Thyroid gland (tissue), 4 donors: Measurements from ENCODE around the gene KCNK1. TPM values are rescaled to one million over a fixed set of nuclear protein-coding genes. Genes with fewer than 3 reads are reported as not detected.

Source experiments
- DNase-seq, 2 donors: peaks; one replicate each; pipeline ENCODE4 v3.0.0-alpha.2; 2019
- H3K27ac ChIP-seq, 3 donors: fragments of 200-600 bp; sonication (generic); 1 replicate in 2 of 3; 2 replicates in 1 of 3; pipeline ENCODE4 v1.5.1; 2016 to 2019; ENCODE audit warnings: mild to moderate bottlenecking in 1 of 3, moderate library complexity in 1 of 3
- H3K27me3 ChIP-seq: fragments of 200-600 bp; sonication (generic); one replicate; pipeline ENCODE4 v1.5.1; 2019
- H3K36me3 ChIP-seq, 2 donors: fragments of 200-600 bp; sonication (generic); one replicate each; pipeline ENCODE4 v1.5.1; 2016 to 2019
- H3K4me1 ChIP-seq, 2 donors: fragments of 200-600 bp; sonication (generic); one replicate each; pipeline ENCODE4 v1.5.1; 2017 to 2019
- H3K4me3 ChIP-seq, 3 donors: fragments of 200-600 bp; sonication (generic); replicated peaks in 1 of 3; 1 replicate in 2 of 3; 2 replicates in 1 of 3; pipeline ENCODE4 v1.5.1; 2016; ENCODE audit warnings: mild to moderate bottlenecking in 1 of 3
- H3K9me3 ChIP-seq: fragments of 200-600 bp; sonication (generic); one replicate; pipeline ENCODE4 v1.5.1; 2017
- POLR2A ChIP-seq, 2 donors: fragments of 450-650 bp; IDR thresholded peaks; one replicate each; pipeline ENCODE4 v1.6.1; 2017; ENCODE audit warnings: antibody characterized with exemption in 2 of 2, mild to moderate bottlenecking in 2 of 2, moderate library complexity in 1 of 2
- WGBS, 2 donors: methylation state at CpG; one replicate each; pipeline ENCODE4 v1.1.5; 2017; 5-methylcytosine and 5-hydroxymethylcytosine counted together
- intact Hi-C: fragments of 100-400 bp; cut with DNase I; formaldehyde crosslinking; loops from one replicate; pipeline ENCODE4 v1.15.1; 2023
- total RNA-seq, 4 donors: library from RNA; depleted of rRNA; stranded (reverse); fragments of >200 nt; gene quantifications; one replicate each; pipeline ENCODE4 v1.2.3, GENCODE V29; 2016
- TF ChIP-seq, protein P1 (sequence below), 6 experiments: fragments of 200-600 bp in 3 of 6; fragments of 450-650 bp in 3 of 6; sonication (generic) in 3 of 6; IDR thresholded peaks; one replicate each; pipeline ENCODE4 v1.5.1; 2016 to 2019; ENCODE audit warnings: antibody characterized with exemption in 6 of 6, mild to moderate bottlenecking in 2 of 6, inconsistent platforms in 1 of 6, moderate library complexity in 1 of 6

KCNK1 gene
- total RNA-seq, 4 donors from 2014 or later, result 6.7 to 8.3 (median 7.6) TPM

DNA sequence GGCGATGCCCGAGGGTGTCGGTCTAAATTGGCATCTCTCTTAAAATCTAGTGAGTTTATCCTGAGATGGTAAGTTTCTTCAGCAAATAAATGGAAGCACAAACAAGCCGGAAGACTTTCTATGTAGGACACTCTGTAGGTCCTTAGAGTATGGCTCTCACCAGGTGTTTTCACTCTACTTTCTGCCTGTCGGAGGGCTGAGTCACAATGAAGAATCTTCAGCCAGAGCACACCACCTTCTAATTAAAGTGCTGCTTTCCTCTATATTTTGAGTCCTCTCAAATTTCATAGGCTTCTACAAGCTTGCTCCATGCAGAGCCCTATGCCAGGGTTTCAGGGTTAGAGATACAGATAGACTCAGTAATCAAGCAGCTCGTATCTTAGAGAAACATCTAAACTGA lies 27.1 kb downstream of the KCNK1 start:
- Histone ChIP-seq H3K4me3 (no peak overlapping the region), H3K4me1 (peaks cover 0 to 3% of the 10 kb centered on the region in 2 donors)

DNA sequence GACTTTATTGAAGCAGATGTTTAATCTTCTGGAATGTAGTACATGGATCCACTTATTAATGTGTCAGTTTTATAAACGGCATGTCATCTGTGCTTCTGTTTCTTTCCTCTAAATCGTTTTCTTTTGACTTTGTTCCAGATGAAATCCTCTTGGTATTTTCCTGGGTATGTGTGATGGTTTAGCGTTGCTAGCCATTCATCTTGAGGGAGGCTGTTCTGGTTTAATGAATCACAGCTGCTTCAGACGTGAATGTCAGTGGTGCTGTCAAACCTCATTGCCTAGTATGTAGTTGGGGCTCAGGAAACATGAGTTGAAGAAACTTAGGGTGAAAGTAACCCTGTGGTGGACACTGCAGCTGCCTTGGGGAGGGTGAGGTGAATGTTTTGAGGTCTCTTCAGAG lies 33.2 kb downstream of the KCNK1 start:
- intact Hi-C loops, result no loop called here
- no peaks in the 10 kb centered on the region for H3K9me3 ChIP-seq
- H3K27me3 ChIP-seq, result no peaks in the 10 kb centered on the region
- TF ChIP-seq, protein P1, sequence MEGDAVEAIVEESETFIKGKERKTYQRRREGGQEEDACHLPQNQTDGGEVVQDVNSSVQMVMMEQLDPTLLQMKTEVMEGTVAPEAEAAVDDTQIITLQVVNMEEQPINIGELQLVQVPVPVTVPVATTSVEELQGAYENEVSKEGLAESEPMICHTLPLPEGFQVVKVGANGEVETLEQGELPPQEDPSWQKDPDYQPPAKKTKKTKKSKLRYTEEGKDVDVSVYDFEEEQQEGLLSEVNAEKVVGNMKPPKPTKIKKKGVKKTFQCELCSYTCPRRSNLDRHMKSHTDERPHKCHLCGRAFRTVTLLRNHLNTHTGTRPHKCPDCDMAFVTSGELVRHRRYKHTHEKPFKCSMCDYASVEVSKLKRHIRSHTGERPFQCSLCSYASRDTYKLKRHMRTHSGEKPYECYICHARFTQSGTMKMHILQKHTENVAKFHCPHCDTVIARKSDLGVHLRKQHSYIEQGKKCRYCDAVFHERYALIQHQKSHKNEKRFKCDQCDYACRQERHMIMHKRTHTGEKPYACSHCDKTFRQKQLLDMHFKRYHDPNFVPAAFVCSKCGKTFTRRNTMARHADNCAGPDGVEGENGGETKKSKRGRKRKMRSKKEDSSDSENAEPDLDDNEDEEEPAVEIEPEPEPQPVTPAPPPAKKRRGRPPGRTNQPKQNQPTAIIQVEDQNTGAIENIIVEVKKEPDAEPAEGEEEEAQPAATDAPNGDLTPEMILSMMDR (IDR thresholded peaks at IDR 0.05), result no peak
- no peak for DNase-seq
- no peaks in the 10 kb centered on the region for H3K4me1 ChIP-seq
- no peaks in the 10 kb centered on the region for H3K36me3 ChIP-seq
- no peak overlapping the region for H3K4me3 ChIP-seq
- 27 to 29% methylated on average over 4 of the region's 4 CpGs for WGBS, 2 donors
- no peak overlapping the region for H3K27ac ChIP-seq

More for the DNA sequence above, 27.1 kb downstream of the KCNK1 start:
- Histone ChIP-seq H3K36me3 (no peaks in the 10 kb centered on the region), H3K27me3 (no peaks in the 10 kb centered on the region), H3K27ac (no peak overlapping the region), H3K9me3 (no peaks in the 10 kb centered on the region)
- no peak for TF ChIP-seq POLR2A (IDR thresholded peaks at IDR 0.05)
- TF ChIP-seq, protein P1 (IDR thresholded peaks at IDR 0.05), result no peak
- intact Hi-C loops, result no loop called here
- no peak for DNase-seq
- 97 to 99% methylated on average over 6 of the region's 6 CpGs for WGBS, 2 donors

DNA sequence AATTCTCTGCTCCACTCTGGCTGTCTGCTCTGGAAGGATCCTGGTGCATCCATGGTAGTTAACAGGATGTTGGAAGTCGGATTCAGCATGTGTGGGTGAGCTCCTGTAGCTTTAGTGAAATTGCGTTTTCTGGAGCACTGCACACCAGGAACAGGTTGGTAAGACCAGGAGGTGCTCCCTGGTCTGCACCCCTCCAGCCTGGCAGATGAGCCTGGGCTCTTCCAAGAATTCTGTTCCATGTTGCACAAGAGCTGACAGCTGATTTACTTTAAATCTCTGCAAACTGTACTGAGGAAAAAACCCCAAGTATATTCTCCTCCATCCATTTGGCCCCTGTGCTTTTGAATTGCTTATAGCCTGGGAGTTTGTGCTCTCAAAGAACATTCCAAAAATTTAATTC lies 33.7 kb downstream of the KCNK1 start:
- H3K9me3 ChIP-seq, result no peaks in the 10 kb centered on the region
- TF ChIP-seq, protein P1 (IDR thresholded peaks at IDR 0.05), result no peak
- no peak for TF ChIP-seq POLR2A (IDR thresholded peaks at IDR 0.05)
- H3K27ac ChIP-seq, result no peak overlapping the region
- H3K4me1 ChIP-seq, result no peaks in the 10 kb centered on the region
- H3K4me3 ChIP-seq, result no peak overlapping the region
- no peaks in the 10 kb centered on the region for H3K27me3 ChIP-seq
- 84 to 94% methylated on average over 2 of the region's 2 CpGs for WGBS, 2 donors
- intact Hi-C loops, result no loop called here
- DNase-seq, result no peak
- H3K36me3 ChIP-seq, result no peaks in the 10 kb centered on the region

DNA sequence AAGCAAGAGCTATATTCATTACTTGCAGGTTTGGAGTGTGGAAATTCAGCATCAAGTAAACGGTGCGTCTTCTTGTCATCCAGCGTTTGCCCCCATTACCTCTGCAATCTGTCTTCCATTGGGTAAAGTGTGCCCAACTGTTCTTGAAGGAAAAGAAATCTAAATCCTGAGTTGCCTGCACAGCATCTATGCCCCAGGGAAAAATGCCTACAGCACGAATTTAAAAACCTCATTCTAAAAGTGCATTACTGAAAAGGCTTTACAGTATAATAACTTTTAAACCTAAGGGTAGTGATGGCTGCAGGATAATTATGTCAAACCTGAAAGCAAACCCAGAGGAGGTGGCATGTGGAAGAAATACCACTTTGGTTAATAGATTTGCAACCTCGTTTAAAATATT lies 37.2 kb downstream of the KCNK1 start:
- DNase-seq, result no peak
- intact Hi-C loops, result no loop called here
- 86 to 90% methylated on average over 5 of the region's 5 CpGs for WGBS, 2 donors
- Histone ChIP-seq H3K4me3 (no peak overlapping the region), H3K27ac (no peak overlapping the region), H3K36me3 (no peaks in the 10 kb centered on the region), H3K4me1 (no peaks in the 10 kb centered on the region), H3K27me3 (no peaks in the 10 kb centered on the region), H3K9me3 (no peaks in the 10 kb centered on the region)
- TF ChIP-seq POLR2A (IDR thresholded peaks at IDR 0.05), result no peak
- TF ChIP-seq, protein P1 (IDR thresholded peaks at IDR 0.05), result no peak

DNA sequence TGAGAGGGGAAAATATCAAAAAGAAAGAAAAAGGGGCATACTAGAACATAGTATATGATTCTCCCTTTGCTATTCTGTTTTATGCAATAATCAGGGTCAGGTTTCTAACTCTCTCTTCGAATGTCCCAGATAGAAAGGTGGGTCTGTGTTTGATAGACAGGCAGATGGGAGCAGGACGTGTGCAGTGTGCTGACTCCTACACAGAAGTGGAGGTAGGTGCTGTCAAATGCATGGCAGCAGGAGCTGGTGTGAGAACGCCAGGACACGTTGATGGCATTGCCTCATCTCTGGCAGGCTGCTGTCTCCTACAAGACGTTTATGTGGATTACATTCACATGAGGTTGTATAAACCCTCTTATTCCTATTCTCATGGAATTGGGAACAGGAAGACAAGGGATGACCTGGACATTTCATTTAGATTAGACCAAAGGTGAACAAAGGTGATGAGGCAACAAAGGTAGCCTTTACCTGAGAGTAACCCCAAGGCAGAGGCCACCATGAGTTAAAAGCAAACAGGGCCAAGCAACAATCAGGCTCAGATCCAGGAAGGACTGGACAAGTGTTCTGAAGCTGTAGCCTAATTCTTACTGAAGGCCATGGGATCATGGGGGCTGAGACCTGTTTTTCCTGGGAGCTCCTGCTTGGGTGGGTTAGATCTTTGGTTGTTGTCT lies 37.8 kb downstream of the KCNK1 start:
- DNase-seq, result no peak
- intact Hi-C loops, result no loop called here
- no peaks in the 10 kb centered on the region for H3K27me3 ChIP-seq
- H3K4me3 ChIP-seq, result no peak overlapping the region
- WGBS, 2 donors, result 84 to 88% methylated on average over 5 of the region's 5 CpGs
- no peak overlapping the region for H3K27ac ChIP-seq
- no peaks in the 10 kb centered on the region for H3K9me3 ChIP-seq
- H3K36me3 ChIP-seq, result no peaks in the 10 kb centered on the region
- TF ChIP-seq POLR2A (IDR thresholded peaks at IDR 0.05), result no peak
- TF ChIP-seq, protein P1 (IDR thresholded peaks at IDR 0.05), result no peak
- H3K4me1 ChIP-seq, result no peaks in the 10 kb centered on the region
